Dedifferentiated amniotic fluid mesenchymal stem cell (primary cell): ENCODE measurements around the gene ADAT3.

ENCODE experiments used
- DNase-seq: peaks from one replicate; pipeline ENCODE4 v3.0.0-alpha.2; 2016; ENCODE audit errors: extremely low spot score

ADAT3 gene

GRCh38 chr19:1938071-1938470 lies 32.9 kb downstream of the ADAT3 start:
- DNase-seq, result no peak

- DNase-seq, result no peak
Measured at GRCh38 chr19:1941146-1942077, 36.2 kb downstream of the ADAT3 start, which contains the start of gene CSNK1G2. Gene CSNK1G2, plus strand, starts transcription at chr19:1941172. Its CDS starts 28,601 bp downstream, at chr19:1969773.

GRCh38 chr19:1942078-1942933 lies 37.1 kb downstream of the ADAT3 start:
- DNase-seq, result peak; percentile 51

- no peak for DNase-seq
Measured at GRCh38 chr19:1942934-1943555, 37.8 kb downstream of the ADAT3 start.

- DNase-seq, result no peak
Measured at GRCh38 chr19:1943661-1944087, 38.5 kb downstream of the ADAT3 start.

- DNase-seq, result no peak
Measured at GRCh38 chr19:1944088-1944915, 39.1 kb downstream of the ADAT3 start.

GRCh38 chr19:1944916-1945561 lies 39.8 kb downstream of the ADAT3 start:
- no peak for DNase-seq

GRCh38 chr19:1945899-1946298 lies 40.7 kb downstream of the ADAT3 start:
- no peak for DNase-seq

- DNase-seq, result no peak
Measured at GRCh38 chr19:1947651-1948209, 42.5 kb downstream of the ADAT3 start.

GRCh38 chr19:1949304-1950101 lies 44.3 kb downstream of the ADAT3 start:
- no peak for DNase-seq

- no peak for DNase-seq
Measured at GRCh38 chr19:1950640-1951039, 45.4 kb downstream of the ADAT3 start.

GRCh38 chr19:1952635-1953034 lies 47.4 kb downstream of the ADAT3 start:
- no peak for DNase-seq

- no peak for DNase-seq
Measured at GRCh38 chr19:1953037-1953436, 47.8 kb downstream of the ADAT3 start.

- no peak for DNase-seq
Measured at GRCh38 chr19:1953441-1954094, 48.4 kb downstream of the ADAT3 start.

- DNase-seq, result no peak
Measured at GRCh38 chr19:1954532-1954933, 49.3 kb downstream of the ADAT3 start.

- no peak for DNase-seq
Measured at GRCh38 chr19:1955171-1956121, 50.2 kb downstream of the ADAT3 start.

- no peak for DNase-seq
Measured at GRCh38 chr19:1956122-1956494, 50.9 kb downstream of the ADAT3 start.
